HG03520 (cell line): Measurements from ENCODE around the gene POLA1.

Experiments
- ATAC-seq: cut with Tn5 transposase; IDR thresholded peaks from one replicate; pipeline ENCODE4 v1.9.1; 2021; ENCODE audit warnings: mild to moderate bottlenecking, moderate library complexity; ENCODE audit not compliant: unreplicated experiment

The POLA1 gene

GRCh38 chrX:24965372-24965771, 271.7 kb downstream of the POLA1 start:
- no peak for ATAC-seq

GRCh38 chrX:24969812-24970211, 276.1 kb downstream of the POLA1 start:
- ATAC-seq: no peak

- ATAC-seq: no peak
Observed at GRCh38 chrX:24979081-24979480, 285.4 kb downstream of the POLA1 start.

- ATAC-seq: no peak
Observed at GRCh38 chrX:24981030-24981429, 287.3 kb downstream of the POLA1 start.

GRCh38 chrX:24982306-24982965, 288.7 kb downstream of the POLA1 start:
- no peak for ATAC-seq

- ATAC-seq: no peak
Observed at GRCh38 chrX:24983931-24984330, 290.2 kb downstream of the POLA1 start.

GRCh38 chrX:24985120-24985519, 291.4 kb downstream of the POLA1 start:
- no peak for ATAC-seq

- ATAC-seq: no peak
Observed at GRCh38 chrX:24987731-24988130, 294.0 kb downstream of the POLA1 start.

- no peak for ATAC-seq
Observed at GRCh38 chrX:24988314-24988713, 294.6 kb downstream of the POLA1 start.

- ATAC-seq: no peak
Observed at GRCh38 chrX:24990535-24990934, 296.8 kb downstream of the POLA1 start.

- ATAC-seq: no peak
Observed at GRCh38 chrX:24993879-24994278, 300.2 kb downstream of the POLA1 start.

GRCh38 chrX:24996096-24996709, 302.5 kb downstream of the POLA1 start:
- ATAC-seq: no peak

GRCh38 chrX:24999511-24999910, 305.8 kb downstream of the POLA1 start:
- ATAC-seq: no peak

- ATAC-seq: no peak
Observed at GRCh38 chrX:25001808-25002660, 308.3 kb downstream of the POLA1 start.

- ATAC-seq: no peak
Observed at GRCh38 chrX:25002661-25003020, 308.9 kb downstream of the POLA1 start.

GRCh38 chrX:25003066-25003849, 309.5 kb downstream of the POLA1 start:
- ATAC-seq: no peak

GRCh38 chrX:25004040-25004439, 310.3 kb downstream of the POLA1 start:
- no peak for ATAC-seq

- ATAC-seq: no peak
Observed at GRCh38 chrX:25004485-25005032, 310.8 kb downstream of the POLA1 start.

- no peak for ATAC-seq
Observed at GRCh38 chrX:25005034-25005381, 311.3 kb downstream of the POLA1 start.

- ATAC-seq: no peak
Observed at GRCh38 chrX:25005382-25006185, 311.9 kb downstream of the POLA1 start.
